Subcutaneous abdominal adipose tissue (tissue), 5 donors: Measurements from ENCODE around the gene DNPEP.

Experiments used
- H3K27ac ChIP-seq: one replicate; pipeline ENCODE4 v1.7.0; 2013; ENCODE audit warnings: low read depth, mild to moderate bottlenecking, inconsistent platforms, low read length, moderate library complexity
- H3K27me3 ChIP-seq, 5 donors: one replicate each; pipeline ENCODE4 v1.7.0; 2013; ENCODE audit warnings: low read length in 5 of 5, inconsistent platforms in 1 of 5; ENCODE audit not compliant: control insufficient read depth in 5 of 5, insufficient read depth in 4 of 5
- H3K36me3 ChIP-seq, 5 donors: one replicate each; pipeline ENCODE4 v1.7.0; 2013; ENCODE audit warnings: low read length in 5 of 5; ENCODE audit not compliant: control insufficient read depth in 5 of 5, insufficient read depth in 5 of 5
- H3K4me1 ChIP-seq, 5 donors: one replicate each; pipeline ENCODE4 v1.7.0; 2013; ENCODE audit warnings: low read length in 5 of 5, mild to moderate bottlenecking in 3 of 5, moderate library complexity in 1 of 5; ENCODE audit not compliant: control insufficient read depth in 5 of 5, insufficient read depth in 5 of 5
- H3K4me3 ChIP-seq, 5 donors: one replicate each; pipeline ENCODE4 v1.7.0; 2013; ENCODE audit warnings: low read length in 5 of 5, low read depth in 1 of 5
- H3K9ac ChIP-seq, 5 donors: one replicate each; pipeline ENCODE4 v1.7.0; 2013; ENCODE audit warnings: low read length in 5 of 5, mild to moderate bottlenecking in 4 of 5, moderate library complexity in 3 of 5
- H3K9me3 ChIP-seq, 5 donors: one replicate each; pipeline ENCODE4 v1.7.0; 2013; ENCODE audit warnings: low read length in 5 of 5; ENCODE audit not compliant: control insufficient read depth in 5 of 5
- donor health status: healthy.
- donor health status: healthy.
- donor health status: healthy.
- donor health status: healthy.
- donor health status: healthy.

The DNPEP gene

DNA sequence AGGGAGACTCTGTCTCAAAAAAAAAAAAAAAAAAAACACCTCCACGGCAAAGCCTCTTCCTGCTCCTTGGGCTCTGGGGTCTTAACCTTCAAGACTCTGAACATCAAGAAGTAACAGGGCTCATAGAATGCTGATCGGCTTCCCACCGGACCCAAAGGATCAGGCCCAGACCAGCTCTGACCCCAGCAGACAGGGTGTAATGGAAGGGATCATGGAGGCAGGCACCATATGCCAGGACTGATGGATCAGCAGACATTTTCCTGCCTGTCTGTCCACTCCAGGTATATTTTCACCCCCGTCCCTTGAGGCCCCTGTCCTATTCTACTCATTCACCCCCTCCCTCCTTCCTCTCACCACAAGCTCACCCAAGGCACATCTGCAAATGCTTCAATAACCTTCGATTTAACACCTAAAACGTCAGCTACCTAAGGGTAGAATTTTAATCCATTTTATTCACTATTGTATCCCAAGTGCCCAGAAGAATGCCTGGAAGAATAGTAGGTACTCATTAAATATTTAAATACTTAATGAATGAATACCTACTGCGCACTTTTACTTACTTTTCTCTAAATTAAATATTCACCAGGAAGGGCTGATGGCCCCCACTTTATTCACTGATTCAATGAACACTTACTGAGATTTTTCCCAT is 42.4 kb upstream of the DNPEP start:
- H3K9me3 ChIP-seq, result no peaks in the 10 kb centered on the region
- H3K27me3 ChIP-seq, result peaks cover 12 to 26% (median 22%) of the 10 kb centered on the region in 5 donors
- H3K4me3 ChIP-seq, result no peak overlapping the region
- no peaks in the 10 kb centered on the region for H3K36me3 ChIP-seq
- no peak overlapping the region for H3K27ac ChIP-seq
- H3K4me1 ChIP-seq, result peaks cover 0 to 5% (median 3%) of the 10 kb centered on the region in 5 donors
- no peak overlapping the region for H3K9ac ChIP-seq

GRCh38 chr2:219428469-219428868 is 40.8 kb upstream of the DNPEP start:
- no peak overlapping the region for H3K27ac ChIP-seq
- H3K9me3 ChIP-seq, result no peaks in the 10 kb centered on the region
- peaks cover 10 to 17% (median 12%) of the 10 kb centered on the region in 5 donors for H3K27me3 ChIP-seq
- H3K36me3 ChIP-seq, result no peaks in the 10 kb centered on the region
- no peaks in the 10 kb centered on the region for H3K4me1 ChIP-seq
- H3K4me3 ChIP-seq, result no peak overlapping the region
- H3K9ac ChIP-seq, result no peak overlapping the region

GRCh38 chr2:219426534-219427136 is 38.9 kb upstream of the DNPEP start:
- Histone ChIP-seq H3K27me3 (peaks cover 10 to 17% (median 12%) of the 10 kb centered on the region in 5 donors), H3K27ac (no peak overlapping the region), H3K4me3 (no peak overlapping the region), H3K36me3 (no peaks in the 10 kb centered on the region), H3K4me1 (no peaks in the 10 kb centered on the region), H3K9ac (no peak overlapping the region), H3K9me3 (no peaks in the 10 kb centered on the region)

GRCh38 chr2:219426068-219426443 is 38.3 kb upstream of the DNPEP start:
- H3K27ac ChIP-seq, result no peak overlapping the region
- H3K36me3 ChIP-seq, result no peaks in the 10 kb centered on the region
- H3K9me3 ChIP-seq, result no peaks in the 10 kb centered on the region
- no peak overlapping the region for H3K9ac ChIP-seq
- peaks cover 10 to 17% (median 12%) of the 10 kb centered on the region in 5 donors for H3K27me3 ChIP-seq
- no peaks in the 10 kb centered on the region for H3K4me1 ChIP-seq
- no peak overlapping the region for H3K4me3 ChIP-seq

DNA sequence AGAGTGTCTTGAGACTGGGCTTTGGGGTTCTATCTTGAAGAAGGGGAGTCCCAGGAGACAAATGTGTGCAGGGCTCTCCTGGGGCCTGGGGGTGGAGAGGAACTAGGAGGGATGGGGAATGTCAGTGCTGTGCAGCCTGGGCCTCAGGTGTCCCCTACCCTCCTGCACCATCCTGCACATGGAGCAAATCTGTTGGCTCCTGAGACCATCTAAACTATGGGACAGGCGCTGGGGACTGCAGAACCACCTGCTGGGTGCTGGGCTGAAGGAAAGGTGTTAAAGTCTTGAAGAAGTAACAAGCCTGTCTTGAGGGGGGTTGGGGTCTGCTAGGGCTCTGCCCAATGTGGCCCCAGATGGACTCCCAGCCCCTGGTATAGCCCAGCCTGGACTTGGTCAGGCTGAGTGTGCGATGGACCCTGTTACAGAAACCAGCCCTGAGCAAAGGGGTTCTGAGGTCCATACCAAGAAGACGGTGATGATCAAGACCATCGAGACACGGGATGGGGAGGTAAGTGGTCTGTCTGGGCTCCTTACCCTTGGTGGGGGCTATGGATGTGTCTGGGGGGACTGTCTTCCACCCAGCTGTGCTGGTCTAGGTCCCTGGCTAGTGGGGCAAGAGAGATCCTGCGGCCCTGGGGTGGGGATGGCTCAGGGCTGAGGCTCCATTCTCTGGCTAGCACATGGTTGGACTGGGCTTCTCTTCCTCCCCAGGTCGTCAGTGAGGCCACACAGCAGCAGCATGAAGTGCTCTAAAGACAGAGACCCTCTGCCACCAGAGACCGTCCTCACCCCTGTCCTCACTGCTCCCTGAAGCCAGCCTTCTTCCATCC is 37.7 kb upstream of the DNPEP start:
- Histone ChIP-seq H3K4me1 (no peaks in the 10 kb centered on the region), H3K36me3 (no peaks in the 10 kb centered on the region), H3K9me3 (no peaks in the 10 kb centered on the region), H3K9ac (no peak overlapping the region), H3K4me3 (no peak overlapping the region), H3K27me3 (peaks cover 12 to 19% (median 16%) of the 10 kb centered on the region in 5 donors), H3K27ac (no peak overlapping the region)

- Histone ChIP-seq H3K27me3 (peaks cover 17 to 36% (median 24%) of the 10 kb centered on the region in 5 donors), H3K27ac (no peak overlapping the region), H3K9ac (no peak overlapping the region), H3K9me3 (no peaks in the 10 kb centered on the region), H3K36me3 (no peaks in the 10 kb centered on the region), H3K4me1 (peaks cover 0 to 2% (median 0%) of the 10 kb centered on the region in 5 donors), H3K4me3 (no peak overlapping the region)
Measured at GRCh38 chr2:219423652-219424377, 36.1 kb upstream of the DNPEP start.

DNA sequence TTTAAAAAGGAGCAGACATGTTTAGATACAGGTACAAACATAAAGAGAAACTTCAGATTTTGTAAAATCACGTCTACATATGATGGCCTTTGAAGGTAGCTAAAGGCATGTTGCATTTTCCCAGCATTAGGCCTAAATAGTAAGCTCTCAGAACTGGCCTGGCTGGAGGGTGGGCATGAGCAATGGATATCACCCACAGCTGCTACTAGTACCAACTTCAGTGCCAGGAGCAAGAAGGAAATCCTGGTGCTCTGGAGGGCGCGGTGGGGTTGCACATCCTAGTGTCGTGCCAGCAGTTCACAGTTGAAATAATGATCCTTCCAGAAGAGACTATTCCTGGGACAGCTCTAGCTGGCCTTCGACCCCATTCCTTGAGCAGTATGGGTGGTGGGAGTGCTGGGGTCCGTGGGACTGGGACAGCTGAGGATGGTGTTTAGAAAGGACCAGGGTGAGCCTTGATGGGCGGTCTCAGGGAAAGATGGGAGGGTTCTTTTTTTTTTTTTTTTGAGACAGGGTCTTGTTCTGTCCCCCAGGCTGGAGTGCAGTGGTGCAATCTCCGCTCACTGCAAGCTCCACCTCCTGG is 35.3 kb upstream of the DNPEP start:
- H3K36me3 ChIP-seq, result no peaks in the 10 kb centered on the region
- peaks cover 21 to 42% (median 27%) of the 10 kb centered on the region in 5 donors for H3K27me3 ChIP-seq
- no peak overlapping the region for H3K4me3 ChIP-seq
- no peak overlapping the region for H3K9ac ChIP-seq
- H3K9me3 ChIP-seq, result no peaks in the 10 kb centered on the region
- H3K27ac ChIP-seq, result no peak overlapping the region
- H3K4me1 ChIP-seq, result peaks cover 0 to 9% (median 3%) of the 10 kb centered on the region in 5 donors

- Histone ChIP-seq H3K9ac (no peak overlapping the region), H3K9me3 (no peaks in the 10 kb centered on the region), H3K27ac (no peak overlapping the region), H3K27me3 (peaks cover 20 to 42% (median 32%) of the 10 kb centered on the region in 5 donors), H3K4me1 (peaks cover 0 to 9% (median 3%) of the 10 kb centered on the region in 5 donors), H3K4me3 (no peak overlapping the region), H3K36me3 (no peaks in the 10 kb centered on the region)
Measured at GRCh38 chr2:219421323-219421722, 33.6 kb upstream of the DNPEP start.

GRCh38 chr2:219420687-219421086 is 33.0 kb upstream of the DNPEP start:
- H3K9ac ChIP-seq, result no peak overlapping the region
- H3K27ac ChIP-seq, result no peak overlapping the region

More at GRCh38 chr2:219420687-219421086, 33.0 kb upstream of the DNPEP start:
- H3K4me1 ChIP-seq, result peaks cover 0 to 9% (median 3%) of the 10 kb centered on the region in 5 donors
- no peaks in the 10 kb centered on the region for H3K36me3 ChIP-seq
- no peaks in the 10 kb centered on the region for H3K9me3 ChIP-seq
- H3K4me3 ChIP-seq, result no peak overlapping the region
- peaks cover 14 to 41% (median 26%) of the 10 kb centered on the region in 5 donors for H3K27me3 ChIP-seq
